Measurements from ENCODE around the gene CCDC106.

- TF ChIP-seq POLR2A (IDR thresholded peaks at IDR 0.05): no peak
- TF ChIP-seq, protein P1, sequence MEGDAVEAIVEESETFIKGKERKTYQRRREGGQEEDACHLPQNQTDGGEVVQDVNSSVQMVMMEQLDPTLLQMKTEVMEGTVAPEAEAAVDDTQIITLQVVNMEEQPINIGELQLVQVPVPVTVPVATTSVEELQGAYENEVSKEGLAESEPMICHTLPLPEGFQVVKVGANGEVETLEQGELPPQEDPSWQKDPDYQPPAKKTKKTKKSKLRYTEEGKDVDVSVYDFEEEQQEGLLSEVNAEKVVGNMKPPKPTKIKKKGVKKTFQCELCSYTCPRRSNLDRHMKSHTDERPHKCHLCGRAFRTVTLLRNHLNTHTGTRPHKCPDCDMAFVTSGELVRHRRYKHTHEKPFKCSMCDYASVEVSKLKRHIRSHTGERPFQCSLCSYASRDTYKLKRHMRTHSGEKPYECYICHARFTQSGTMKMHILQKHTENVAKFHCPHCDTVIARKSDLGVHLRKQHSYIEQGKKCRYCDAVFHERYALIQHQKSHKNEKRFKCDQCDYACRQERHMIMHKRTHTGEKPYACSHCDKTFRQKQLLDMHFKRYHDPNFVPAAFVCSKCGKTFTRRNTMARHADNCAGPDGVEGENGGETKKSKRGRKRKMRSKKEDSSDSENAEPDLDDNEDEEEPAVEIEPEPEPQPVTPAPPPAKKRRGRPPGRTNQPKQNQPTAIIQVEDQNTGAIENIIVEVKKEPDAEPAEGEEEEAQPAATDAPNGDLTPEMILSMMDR (IDR thresholded peaks at IDR 0.05): no peak
Measured at GRCh38 chr19:55675661-55676354, 27.8 kb downstream of the CCDC106 start.
